ENCODE data around the gene FAM13A. TPM values are rescaled to one million over a fixed set of nuclear protein-coding genes. Genes with fewer than 3 reads are reported as not detected.

The FAM13A gene
- total RNA-seq, 1 donor from 2014 or later, result 16.9 TPM

- Histone ChIP-seq H3K27me3 (ENCODE audit: low read depth) (no peaks in the 10 kb centered on the region), H3K36me3 (no peaks in the 10 kb centered on the region), H3K4me1 (peaks cover 59% of the 10 kb centered on the region), H3K9me3 (replicated peaks) (no peaks in the 10 kb centered on the region), H3K27ac (replicated peaks) (peak overlapping the region; percentile 91), H3K4me3 (peak overlapping the region; percentile 68)
- no peak for DNase-seq
- intact Hi-C loops (cut with micrococcal nuclease), result no loop called here
- TF ChIP-seq, protein P1, sequence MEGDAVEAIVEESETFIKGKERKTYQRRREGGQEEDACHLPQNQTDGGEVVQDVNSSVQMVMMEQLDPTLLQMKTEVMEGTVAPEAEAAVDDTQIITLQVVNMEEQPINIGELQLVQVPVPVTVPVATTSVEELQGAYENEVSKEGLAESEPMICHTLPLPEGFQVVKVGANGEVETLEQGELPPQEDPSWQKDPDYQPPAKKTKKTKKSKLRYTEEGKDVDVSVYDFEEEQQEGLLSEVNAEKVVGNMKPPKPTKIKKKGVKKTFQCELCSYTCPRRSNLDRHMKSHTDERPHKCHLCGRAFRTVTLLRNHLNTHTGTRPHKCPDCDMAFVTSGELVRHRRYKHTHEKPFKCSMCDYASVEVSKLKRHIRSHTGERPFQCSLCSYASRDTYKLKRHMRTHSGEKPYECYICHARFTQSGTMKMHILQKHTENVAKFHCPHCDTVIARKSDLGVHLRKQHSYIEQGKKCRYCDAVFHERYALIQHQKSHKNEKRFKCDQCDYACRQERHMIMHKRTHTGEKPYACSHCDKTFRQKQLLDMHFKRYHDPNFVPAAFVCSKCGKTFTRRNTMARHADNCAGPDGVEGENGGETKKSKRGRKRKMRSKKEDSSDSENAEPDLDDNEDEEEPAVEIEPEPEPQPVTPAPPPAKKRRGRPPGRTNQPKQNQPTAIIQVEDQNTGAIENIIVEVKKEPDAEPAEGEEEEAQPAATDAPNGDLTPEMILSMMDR (IDR thresholded peaks at IDR 0.05; ENCODE audit: borderline replicate concordance), result no peak
Measured at GRCh38 chr4:88822034-88822789, 234.8 kb downstream of the FAM13A start.

DNA sequence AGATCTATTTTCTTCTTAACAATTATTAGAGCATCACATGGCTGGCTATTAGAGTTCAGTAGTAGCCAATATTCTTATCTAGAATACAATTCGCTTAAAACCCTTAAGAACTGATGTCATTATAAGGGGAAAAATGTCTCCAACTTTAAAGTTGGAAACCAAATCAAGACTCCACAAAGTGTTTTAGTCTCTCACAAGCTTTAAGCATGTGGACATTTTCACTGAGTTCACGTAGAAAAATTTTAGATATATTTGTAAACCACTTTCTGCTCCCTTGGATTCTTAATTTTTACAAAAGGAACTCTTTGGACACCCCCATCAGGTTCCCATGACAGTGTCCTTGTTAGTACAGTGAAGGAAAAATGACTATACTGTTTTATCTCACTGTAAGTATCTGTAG is 235.5 kb downstream of the FAM13A start:
- peak overlapping the region; percentile 68 for H3K4me3 ChIP-seq
- no peaks in the 10 kb centered on the region for H3K9me3 ChIP-seq (replicated peaks)
- peaks cover 60% of the 10 kb centered on the region for H3K4me1 ChIP-seq
- no peak for DNase-seq
- peak overlapping the region; percentile 91 for H3K27ac ChIP-seq (replicated peaks)
- no peaks in the 10 kb centered on the region for H3K27me3 ChIP-seq (ENCODE audit: low read depth)
- intact Hi-C loops (cut with micrococcal nuclease), result no loop called here
- TF ChIP-seq, protein P1 (IDR thresholded peaks at IDR 0.05; ENCODE audit: borderline replicate concordance), result no peak
- no peaks in the 10 kb centered on the region for H3K36me3 ChIP-seq

- Histone ChIP-seq H3K36me3 (no peaks in the 10 kb centered on the region), H3K4me3 (peak overlapping the region; percentile 68), H3K9me3 (replicated peaks) (no peaks in the 10 kb centered on the region), H3K27me3 (ENCODE audit: low read depth) (no peaks in the 10 kb centered on the region), H3K27ac (replicated peaks) (peak overlapping the region; percentile 91), H3K4me1 (peaks cover 67% of the 10 kb centered on the region)
- TF ChIP-seq, protein P1 (IDR thresholded peaks at IDR 0.05; ENCODE audit: borderline replicate concordance), result no peak
- no peak for DNase-seq
- intact Hi-C loops (cut with micrococcal nuclease), result no loop called here
Measured at GRCh38 chr4:88820698-88821415, 236.1 kb downstream of the FAM13A start.

DNA sequence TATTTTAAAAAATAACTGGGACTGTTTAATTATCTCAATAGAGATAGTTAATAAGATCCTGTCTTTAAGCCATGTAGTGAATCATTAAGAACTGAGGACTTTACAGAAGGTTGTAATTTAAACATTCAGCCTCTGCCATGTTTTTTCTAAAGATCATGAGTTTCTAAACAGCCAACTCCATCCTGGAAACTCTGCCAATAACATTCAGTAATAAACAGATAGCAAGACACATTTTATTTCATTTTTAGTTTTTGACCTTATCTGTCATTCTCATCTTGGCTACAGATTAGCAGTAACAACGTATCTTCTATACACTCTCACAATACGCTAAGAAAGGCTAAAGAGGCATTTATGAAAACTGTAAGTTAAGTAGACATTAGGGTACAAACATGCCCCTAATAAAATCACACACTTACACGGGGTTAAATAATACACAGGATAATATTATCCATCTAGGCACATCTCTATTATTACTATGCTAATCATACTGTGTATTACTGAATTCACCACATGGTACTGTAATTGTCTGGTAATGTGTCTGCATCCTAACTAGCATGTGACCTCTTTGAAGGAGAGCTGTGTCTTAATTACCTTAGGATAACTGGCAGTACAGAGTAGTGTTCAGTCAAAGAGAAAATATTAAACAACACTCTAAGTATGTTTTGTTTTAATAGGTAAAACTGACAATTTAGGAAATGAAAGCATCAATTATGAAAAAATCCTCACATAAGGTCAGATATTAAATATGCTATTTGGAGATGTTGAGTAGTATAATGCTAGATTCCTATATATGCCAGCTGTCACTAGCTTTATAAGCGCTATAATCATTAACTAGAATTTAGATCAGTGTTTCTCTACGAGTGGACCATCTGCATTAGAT is 236.9 kb downstream of the FAM13A start:
- H3K27ac ChIP-seq (replicated peaks), result peak overlapping the region; percentile 91
- TF ChIP-seq, protein P1 (IDR thresholded peaks at IDR 0.05; ENCODE audit: borderline replicate concordance), result no peak
- peaks cover 75% of the 10 kb centered on the region for H3K4me1 ChIP-seq
- DNase-seq, result no peak
- no peaks in the 10 kb centered on the region for H3K9me3 ChIP-seq (replicated peaks)
- peak overlapping the region; percentile 68 for H3K4me3 ChIP-seq
- intact Hi-C loops (cut with micrococcal nuclease), result loop anchor here (2.0 to 10.0 kb wide), 2 partner anchors 115 to 205 kb away; no protein-coding TSS in a partner anchor
- H3K27me3 ChIP-seq (ENCODE audit: low read depth), result no peaks in the 10 kb centered on the region
- no peaks in the 10 kb centered on the region for H3K36me3 ChIP-seq
